HUES64 (cell line): ENCODE measurements around the gene MAP2K4.

Source experiments
- H3K27ac ChIP-seq: 2 replicates; pipeline ENCODE4 v1.7.0; 2013; ENCODE audit warnings: low read depth, low read length, inconsistent platforms
- H3K27me3 ChIP-seq: 2 replicates; pipeline ENCODE4 v1.6.1; 2013; ENCODE audit warnings: mild to moderate bottlenecking, low read length; ENCODE audit not compliant: insufficient read depth
- H3K36me3 ChIP-seq: 2 replicates; pipeline ENCODE4 v1.6.1; 2013; ENCODE audit warnings: mild to moderate bottlenecking, low read length; ENCODE audit not compliant: insufficient read depth
- H3K4me1 ChIP-seq: 2 replicates; pipeline ENCODE4 v1.6.1; 2013; ENCODE audit warnings: mild to moderate bottlenecking, low read length, moderate library complexity; ENCODE audit not compliant: insufficient read depth
- H3K4me3 ChIP-seq: 2 replicates; pipeline ENCODE4 v1.5.1; 2013; ENCODE audit warnings: mild to moderate bottlenecking, low read length, moderate library complexity
- H3K9ac ChIP-seq: 2 replicates; pipeline ENCODE4 v1.6.1; 2013; ENCODE audit warnings: mild to moderate bottlenecking, low read depth, low read length
- H3K9me3 ChIP-seq: 2 replicates; pipeline ENCODE4 v1.6.1; 2013; ENCODE audit warnings: low read depth, low read length; ENCODE audit not compliant: insufficient read depth
- WGBS: fragments of 150-250, 120-280 bp; methylation state at CpG from one replicate; pipeline ENCODE4 v1.1.7; 2013; ENCODE audit warnings: missing lambda C conversion rate; 5-methylcytosine and 5-hydroxymethylcytosine counted together

The MAP2K4 gene

GRCh38 chr17:12058535-12058934 is 37.9 kb downstream of the MAP2K4 start:
- Histone ChIP-seq H3K9ac (no peak overlapping the region), H3K27ac (no peak overlapping the region), H3K9me3 (no peaks in the 10 kb centered on the region), H3K4me3 (no peak overlapping the region), H3K27me3 (no peaks in the 10 kb centered on the region), H3K4me1 (peaks cover 35% of the 10 kb centered on the region), H3K36me3 (0 out of 2 replicates have a peak, but pooled peaks cover 6% of the 10 kb centered on the region)

DNA sequence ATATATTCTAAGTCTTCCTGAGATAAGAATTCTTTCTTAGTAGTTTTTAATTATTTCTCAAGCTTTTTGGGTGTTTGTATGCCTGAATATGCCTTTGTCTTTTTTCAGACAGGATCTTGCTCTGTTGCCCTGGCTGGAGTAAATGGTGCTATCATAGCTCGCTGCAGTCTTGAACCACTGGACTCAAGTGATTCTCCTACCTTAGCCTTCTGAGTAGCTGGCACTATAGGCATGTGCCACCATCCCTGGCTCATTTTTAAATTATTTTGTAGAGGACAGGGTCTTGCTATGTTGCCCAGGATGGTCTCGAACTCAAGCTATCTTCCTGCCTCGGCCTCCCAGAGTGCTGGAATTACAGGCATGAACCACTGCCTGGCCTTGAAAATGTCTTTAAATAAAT is 41.6 kb downstream of the MAP2K4 start:
- no peak overlapping the region for H3K9ac ChIP-seq
- no peaks in the 10 kb centered on the region for H3K27me3 ChIP-seq
- H3K9me3 ChIP-seq = no peaks in the 10 kb centered on the region
- 0 out of 2 replicates have a peak, but pooled peaks cover 9% of the 10 kb centered on the region for H3K36me3 ChIP-seq
- 95% methylated on average over 3 of the region's 3 CpGs for WGBS
- H3K4me3 ChIP-seq = no peak overlapping the region
- no peak overlapping the region for H3K27ac ChIP-seq
- peaks cover 3% of the 10 kb centered on the region for H3K4me1 ChIP-seq

GRCh38 chr17:12064395-12064794 is 43.7 kb downstream of the MAP2K4 start:
- Histone ChIP-seq H3K27ac (no peak overlapping the region), H3K27me3 (no peaks in the 10 kb centered on the region), H3K4me1 (no peaks in the 10 kb centered on the region; the same call in 1 of the 2 replicates), H3K9ac (no peak overlapping the region), H3K36me3 (0 out of 2 replicates have a peak, but pooled peaks cover 6% of the 10 kb centered on the region), H3K4me3 (no peak overlapping the region), H3K9me3 (no peaks in the 10 kb centered on the region)
- WGBS = 92% methylated on average over 2 of the region's 2 CpGs

DNA sequence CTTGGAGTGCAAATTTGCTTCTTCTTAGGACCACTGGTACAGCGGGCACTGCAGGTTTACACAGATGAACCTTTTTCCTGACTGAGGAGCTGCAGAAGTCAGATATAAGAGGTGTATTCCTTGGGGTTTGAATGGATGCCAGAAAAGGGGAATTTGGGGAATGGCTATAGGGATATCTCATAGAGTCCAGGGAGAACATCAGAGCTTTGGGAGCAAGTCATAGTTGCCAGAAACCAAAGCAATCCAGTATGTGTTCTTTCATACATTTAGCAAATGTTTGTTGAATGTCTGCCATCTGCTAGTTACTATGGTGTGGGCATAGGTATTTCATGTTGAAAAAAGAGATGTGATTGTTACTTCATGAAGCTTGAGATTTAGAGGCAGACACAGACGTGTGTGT is 46.8 kb downstream of the MAP2K4 start:
- Histone ChIP-seq H3K36me3 (0 out of 2 replicates have a peak, but pooled peaks cover 6% of the 10 kb centered on the region), H3K27me3 (no peaks in the 10 kb centered on the region), H3K9ac (no peak overlapping the region), H3K4me1 (no peaks in the 10 kb centered on the region; the same call in 1 of the 2 replicates), H3K9me3 (no peaks in the 10 kb centered on the region), H3K27ac (no peak overlapping the region), H3K4me3 (no peak overlapping the region)
- WGBS = 93% methylated on average over 1 of the region's 2 CpGs

- Histone ChIP-seq H3K9me3 (no peaks in the 10 kb centered on the region), H3K4me3 (no peak overlapping the region), H3K27ac (no peak overlapping the region)
These were observed 48.3 kb downstream of the MAP2K4 start for GRCh38 chr17:12068946-12069345.

GRCh38 chr17:12070561-12070960 is 49.9 kb downstream of the MAP2K4 start:
- H3K9ac ChIP-seq = no peak overlapping the region
- H3K36me3 ChIP-seq = peaks cover 9% of the 10 kb centered on the region; the same call in 1 of the 2 replicates
- no peaks in the 10 kb centered on the region; the same call in 1 of the 2 replicates for H3K4me1 ChIP-seq
- H3K9me3 ChIP-seq = no peaks in the 10 kb centered on the region
- no peaks in the 10 kb centered on the region for H3K27me3 ChIP-seq
- no peak overlapping the region for H3K4me3 ChIP-seq
- H3K27ac ChIP-seq = no peak overlapping the region

More at GRCh38 chr17:12068946-12069345, 48.3 kb downstream of the MAP2K4 start:
- Histone ChIP-seq H3K36me3 (peaks cover 5% of the 10 kb centered on the region; the same call in 1 of the 2 replicates), H3K27me3 (no peaks in the 10 kb centered on the region), H3K9ac (no peak overlapping the region), H3K4me1 (no peaks in the 10 kb centered on the region; the same call in 1 of the 2 replicates)

GRCh38 chr17:12074346-12074745 is 53.7 kb downstream of the MAP2K4 start:
- 64% methylated on average over 2 of the region's 3 CpGs for WGBS
- Histone ChIP-seq H3K9ac (no peak overlapping the region), H3K9me3 (no peaks in the 10 kb centered on the region), H3K27ac (no peak overlapping the region), H3K4me3 (no peak overlapping the region), H3K4me1 (no peaks in the 10 kb centered on the region), H3K27me3 (no peaks in the 10 kb centered on the region), H3K36me3 (peaks cover 13% of the 10 kb centered on the region)

GRCh38 chr17:12077773-12078172 is 57.1 kb downstream of the MAP2K4 start:
- 90% methylated on average over 2 of the region's 2 CpGs for WGBS
- Histone ChIP-seq H3K9ac (no peak overlapping the region), H3K4me1 (no peaks in the 10 kb centered on the region), H3K27ac (no peak overlapping the region), H3K36me3 (peaks cover 27% of the 10 kb centered on the region), H3K9me3 (no peaks in the 10 kb centered on the region), H3K4me3 (no peak overlapping the region), H3K27me3 (no peaks in the 10 kb centered on the region)

- 90% methylated on average over 2 of the region's 2 CpGs for WGBS
- Histone ChIP-seq H3K36me3 (peaks cover 29% of the 10 kb centered on the region), H3K27ac (no peak overlapping the region), H3K27me3 (no peaks in the 10 kb centered on the region), H3K4me1 (no peaks in the 10 kb centered on the region), H3K9ac (no peak overlapping the region), H3K4me3 (no peak overlapping the region), H3K9me3 (no peaks in the 10 kb centered on the region)
These were observed 58.1 kb downstream of the MAP2K4 start for GRCh38 chr17:12078791-12079190.

GRCh38 chr17:12081720-12082119 is 61.0 kb downstream of the MAP2K4 start:
- H3K4me3 ChIP-seq = no peak overlapping the region
- H3K36me3 ChIP-seq = peaks cover 25% of the 10 kb centered on the region
- H3K9me3 ChIP-seq = no peaks in the 10 kb centered on the region
- H3K9ac ChIP-seq = no peak overlapping the region
- WGBS = 95% methylated on average over 8 of the region's 8 CpGs
- H3K27me3 ChIP-seq = no peaks in the 10 kb centered on the region
- H3K27ac ChIP-seq = no peak overlapping the region
- H3K4me1 ChIP-seq = no peaks in the 10 kb centered on the region

- no peaks in the 10 kb centered on the region for H3K9me3 ChIP-seq
- no peak overlapping the region for H3K4me3 ChIP-seq
- no peak overlapping the region for H3K9ac ChIP-seq
- no peak overlapping the region for H3K27ac ChIP-seq
- peaks cover 14% of the 10 kb centered on the region for H3K36me3 ChIP-seq
- H3K27me3 ChIP-seq = no peaks in the 10 kb centered on the region
- no peaks in the 10 kb centered on the region for H3K4me1 ChIP-seq
- WGBS = 94% methylated on average over 4 of the region's 4 CpGs
These were observed 64.6 kb downstream of the MAP2K4 start for GRCh38 chr17:12085076-12085949.
